Peyer's patch (tissue), 4 donors: ENCODE results near the gene SIN3B. TPM values are rescaled to one million over a fixed set of nuclear protein-coding genes. Genes with fewer than 3 reads are reported as not detected.

ENCODE experiments used
- DNase-seq, 3 donors: peaks; one replicate each; pipeline ENCODE4 v3.0.0-alpha.2; 2017 to 2019
- H3K27ac ChIP-seq, 4 donors: fragments of 200-600 bp; sonication (generic); one replicate each; pipeline ENCODE4 v1.5.1; 2016 to 2019
- H3K27me3 ChIP-seq, 2 donors: fragments of 200-600 bp; sonication (generic); one replicate each; pipeline ENCODE4 v1.5.1; 2019
- H3K36me3 ChIP-seq, 3 donors: fragments of 200-600 bp; sonication (generic); one replicate each; pipeline ENCODE4 v1.5.1; 2016 to 2019
- H3K4me1 ChIP-seq, 4 donors: fragments of 200-600 bp; sonication (generic); one replicate each; pipeline ENCODE4 v1.5.1; 2016 to 2019
- H3K4me3 ChIP-seq, 4 donors: fragments of 200-600 bp; sonication (generic); 1 replicate in 3 of 4; 2 replicates in 1 of 4; pipeline ENCODE4 v1.5.1; 2016 to 2019; ENCODE audit warnings: mild to moderate bottlenecking in 1 of 4
- H3K9me3 ChIP-seq, 4 donors: fragments of 200-600 bp; sonication (generic); one replicate each; pipeline ENCODE4 v1.5.1; 2016 to 2019; ENCODE audit warnings: mild to moderate bottlenecking in 1 of 4
- CTCF ChIP-seq, 6 experiments: fragments of 450-650 bp in 4 of 6; fragments of 200-600 bp in 2 of 6; sonication (generic) in 1 of 6; IDR thresholded peaks; one replicate each; pipeline ENCODE4 v1.5.1; 2017 to 2019; ENCODE audit warnings: antibody characterized with exemption in 6 of 6, mild to moderate bottlenecking in 3 of 6, moderate library complexity in 1 of 6
- POLR2A ChIP-seq, 2 donors: fragments of 450-650 bp; IDR thresholded peaks; one replicate each; pipeline ENCODE4 v1.5.1; 2017; ENCODE audit warnings: antibody characterized with exemption in 2 of 2, mild to moderate bottlenecking in 2 of 2, moderate library complexity in 2 of 2
- total RNA-seq, 4 donors: library from RNA; depleted of rRNA; stranded (reverse); fragments of >200 nt; gene quantifications; one replicate each; pipeline ENCODE4 v1.1.0, GENCODE V29; 2016

The SIN3B gene
- total RNA-seq, 4 donors from 2014 or later = 32.4 to 459 (median 86.2) TPM

- no peak overlapping the region for H3K4me3 ChIP-seq
- H3K4me1 ChIP-seq = peaks cover 0 to 5% (median 0%) of the 10 kb centered on the region in 4 donors
- no peaks in the 10 kb centered on the region for H3K27me3 ChIP-seq
- H3K36me3 ChIP-seq = peaks cover 0 to 64% (median 0%) of the 10 kb centered on the region in 3 donors
- H3K9me3 ChIP-seq = no peaks in the 10 kb centered on the region
- peak in 1 of 6 experiments; percentile 21 for TF ChIP-seq CTCF (IDR thresholded peaks at IDR 0.05)
- no peak for TF ChIP-seq POLR2A (IDR thresholded peaks at IDR 0.05)
- DNase-seq = peak in 2 of 3 donors; percentile 31 to 70
- H3K27ac ChIP-seq = no peak overlapping the region
These were observed 7.2 kb downstream of the SIN3B start for GRCh38 chr19:16836115-16837034.

- H3K27ac ChIP-seq = no peak overlapping the region
- peaks cover 0 to 64% (median 0%) of the 10 kb centered on the region in 3 donors for H3K36me3 ChIP-seq
- no peaks in the 10 kb centered on the region for H3K27me3 ChIP-seq
- H3K4me3 ChIP-seq = no peak overlapping the region
- no peak for DNase-seq
- H3K4me1 ChIP-seq = peaks cover 0 to 5% (median 0%) of the 10 kb centered on the region in 4 donors
- no peaks in the 10 kb centered on the region for H3K9me3 ChIP-seq
- TF ChIP-seq POLR2A (IDR thresholded peaks at IDR 0.05) = no peak
- TF ChIP-seq CTCF (IDR thresholded peaks at IDR 0.05) = no peak
These were observed 7.8 kb downstream of the SIN3B start for GRCh38 chr19:16837035-16837362.

GRCh38 chr19:16841391-16841926, 12.3 kb downstream of the SIN3B start:
- no peak overlapping the region for H3K27ac ChIP-seq
- no peak for DNase-seq
- no peaks in the 10 kb centered on the region for H3K4me1 ChIP-seq
- no peak overlapping the region for H3K4me3 ChIP-seq
- TF ChIP-seq POLR2A (IDR thresholded peaks at IDR 0.05) (no peak), CTCF (IDR thresholded peaks at IDR 0.05) (no peak)
- H3K27me3 ChIP-seq = no peaks in the 10 kb centered on the region
- no peaks in the 10 kb centered on the region for H3K9me3 ChIP-seq
- peaks cover 0 to 57% (median 0%) of the 10 kb centered on the region in 3 donors for H3K36me3 ChIP-seq

- TF ChIP-seq POLR2A (IDR thresholded peaks at IDR 0.05) = no peak
- TF ChIP-seq CTCF (IDR thresholded peaks at IDR 0.05) = no peak
- peaks cover 0 to 77% (median 0%) of the 10 kb centered on the region in 3 donors for H3K36me3 ChIP-seq
- no peaks in the 10 kb centered on the region for H3K27me3 ChIP-seq
- H3K4me1 ChIP-seq = no peaks in the 10 kb centered on the region
- H3K27ac ChIP-seq = no peak overlapping the region
- no peak overlapping the region for H3K4me3 ChIP-seq
- H3K9me3 ChIP-seq = no peaks in the 10 kb centered on the region
- DNase-seq = no peak
These were observed 17.7 kb downstream of the SIN3B start for GRCh38 chr19:16846901-16847300.

- TF ChIP-seq POLR2A (IDR thresholded peaks at IDR 0.05) = no peak
- no peak for TF ChIP-seq CTCF (IDR thresholded peaks at IDR 0.05)
- Histone ChIP-seq H3K27me3 (no peaks in the 10 kb centered on the region), H3K27ac (no peak overlapping the region), H3K9me3 (no peaks in the 10 kb centered on the region), H3K36me3 (peaks cover 0 to 77% (median 0%) of the 10 kb centered on the region in 3 donors), H3K4me1 (no peaks in the 10 kb centered on the region), H3K4me3 (no peak overlapping the region)
- no peak for DNase-seq
These were observed 18.2 kb downstream of the SIN3B start for GRCh38 chr19:16847430-16847829.
